Panc1 (cell line): ENCODE data around the gene PFN3. TPM values are rescaled to one million over a fixed set of nuclear protein-coding genes. Genes with fewer than 3 reads are reported as not detected.

Experiments
- ATAC-seq: fragments of 200-7000 bp; cut with Tn5 transposase; 2 replicates; pipeline ENCODE4 v1.9.1; 2020; ENCODE audit warnings: mild to moderate bottlenecking, moderate library complexity
- BruUV-seq: library from RNA; stranded (reverse); fragments of 400-500 nt; replicated peaks from 2 replicates; lab custom pipeline; 2021; lab: Mats Ljungman, UMichigan
- CTCF ChIA-PET: fragments of 300-600 bp; sonication (Branson Sonifier 250); formaldehyde crosslinking; loops from one replicate; lab custom pipeline; 2022; ENCODE audit warnings: antibody characterized with exemption; lab: Charles Lee
- POLR2A ChIA-PET: fragments of 300-600 bp; sonication (Branson Sonifier 250); formaldehyde crosslinking; loops from one replicate; lab custom pipeline; 2022; ENCODE audit warnings: antibody characterized with exemption; lab: Charles Lee
- DNase-seq: peaks from one replicate; pipeline ENCODE4 v3.0.0-alpha.2; 2010; ENCODE audit warnings: low read depth, low spot score
- H3K27ac ChIP-seq: 2 replicates; pipeline ENCODE4 v1.5.1; 2011; ENCODE audit warnings: mild to moderate bottlenecking, low read length, inconsistent platforms
- H3K27me3 ChIP-seq: fragments of 200-500 bp; sonication (Bioruptor generic); 2 replicates; pipeline ENCODE4 v1.6.0; 2014; ENCODE audit warnings: low read length, inconsistent platforms; ENCODE audit not compliant: control insufficient read depth, insufficient read depth
- H3K36me3 ChIP-seq: fragments of 200-500 bp; sonication (Bioruptor generic); 2 replicates; pipeline ENCODE4 v1.5.1; 2014; ENCODE audit warnings: inconsistent platforms, mild to moderate bottlenecking, low read length, moderate library complexity; ENCODE audit not compliant: control insufficient read depth, insufficient read depth
- H3K4me1 ChIP-seq: 2 replicates; pipeline ENCODE4 v1.5.1; 2011; ENCODE audit warnings: inconsistent platforms, mild to moderate bottlenecking, low read length, moderate library complexity; ENCODE audit not compliant: control insufficient read depth, insufficient read depth
- H3K4me3 ChIP-seq, 2 experiments: 2 replicates each; pipeline ENCODE4 v1.5.1; 2011 to 2012; ENCODE audit warnings: low read depth in 2 of 2, low read length in 2 of 2, mild to moderate bottlenecking in 2 of 2, inconsistent platforms in 1 of 2, moderate library complexity in 1 of 2
- H3K9me3 ChIP-seq: fragments of 200-500 bp; sonication (Bioruptor generic); 2 replicates; pipeline ENCODE4 v1.5.1; 2014; ENCODE audit warnings: low read depth, mild to moderate bottlenecking, inconsistent platforms, low read length, moderate library complexity; ENCODE audit not compliant: control insufficient read depth, insufficient read depth
- CTCF ChIP-seq: fragments of 450-650 bp; IDR thresholded peaks from 2 replicates; pipeline ENCODE4 v1.5.1; 2017; ENCODE audit warnings: mild to moderate bottlenecking
- POLR2AphosphoS5 ChIP-seq: IDR thresholded peaks from 2 replicates; pipeline ENCODE4 v1.6.1; 2012; ENCODE audit warnings: mild to moderate bottlenecking, low read depth, low read length, moderate library complexity
- REST ChIP-seq, 2 experiments: IDR thresholded peaks; 2 replicates each; pipeline ENCODE4 v1.6.1; 2011 to 2012; ENCODE audit warnings: low read depth in 2 of 2, control low read depth in 1 of 2, low read length in 1 of 2, mild to moderate bottlenecking in 1 of 2, moderate library complexity in 1 of 2; ENCODE audit not compliant: insufficient read depth in 1 of 2
- SIN3A ChIP-seq: IDR thresholded peaks from 2 replicates; pipeline ENCODE4 v1.6.1; 2012; ENCODE audit warnings: low read depth, mild to moderate bottlenecking, low read length, moderate library complexity, borderline replicate concordance; ENCODE audit not compliant: insufficient read depth
- TCF7L2 ChIP-seq: IDR thresholded peaks from 2 replicates; pipeline ENCODE4 v1.6.1; 2011; ENCODE audit warnings: mild to moderate bottlenecking, low read depth, low read length, inconsistent platforms
- in situ Hi-C: cut with HindIII; loops from 2 replicates; pipeline ENCODE4 v1.10.0; 2016; ENCODE audit warnings: low sequenced_read_pairs, low pct_unique_long_range_greater_than_20kb
- intact Hi-C: fragments of 100-400 bp; cut with micrococcal nuclease; formaldehyde crosslinking; loops from one replicate; pipeline ENCODE4 v1.10.0; 2022; ENCODE audit not compliant: unreplicated experiment
- total RNA-seq: library from RNA; stranded (reverse); gene quantifications from one replicate; pipeline ENCODE4 v1.2.1, GENCODE V29; 2021; ENCODE audit not compliant: unreplicated experiment

The PFN3 gene
- total RNA-seq, 1 experiment from 2014 or later: not detected

GRCh38 chr5:177356746-177357145 lies 43.7 kb downstream of the PFN3 start:
- intact Hi-C loops (no loop called here), in situ Hi-C loops (no loop called here)
- Histone ChIP-seq H3K4me3 (no peak overlapping the region), H3K27ac (no peak overlapping the region), H3K9me3 (no peaks in the 10 kb centered on the region), H3K27me3 (no peaks in the 10 kb centered on the region), H3K36me3 (no peaks in the 10 kb centered on the region), H3K4me1 (0 out of 2 replicates have a peak, but pooled peaks cover 2% of the 10 kb centered on the region)
- TF ChIP-seq TCF7L2: no peak
- TF ChIP-seq POLR2AphosphoS5: no peak
- TF ChIP-seq REST (IDR thresholded peaks at IDR 0.05; ENCODE audit: insufficient read depth in 1 of 2, low read depth in 2 of 2, low read length in 1 of 2): no peak
- TF ChIP-seq CTCF: no peak
- TF ChIP-seq SIN3A: no peak
- no TSS peak for BruUV-seq
- ATAC-seq (no peak), DNase-seq (no peak)
- ChIA-PET CTCF (interaction anchor here (0.7 to 1.0 kb wide), 2 partner anchors 16 to 47 kb away, joined by 5 to 8 read pairs; no protein-coding TSS in a partner anchor), POLR2A (no interaction called here)

- in situ Hi-C loops (no loop called here), intact Hi-C loops (no loop called here)
- ChIA-PET POLR2A (no interaction called here), CTCF (interaction anchor here (1.0 kb wide), 1 partner anchor 46 kb away, joined by 5 read pairs; no protein-coding TSS in a partner anchor)
- TF ChIP-seq TCF7L2 (no peak), REST (IDR thresholded peaks at IDR 0.05; ENCODE audit: insufficient read depth in 1 of 2, low read depth in 2 of 2, low read length in 1 of 2) (no peak), SIN3A (no peak), CTCF (no peak), POLR2AphosphoS5 (no peak)
- Histone ChIP-seq H3K27ac (no peak overlapping the region), H3K27me3 (no peaks in the 10 kb centered on the region), H3K9me3 (no peaks in the 10 kb centered on the region), H3K4me1 (0 out of 2 replicates have a peak, but pooled peaks cover 2% of the 10 kb centered on the region), H3K36me3 (no peaks in the 10 kb centered on the region), H3K4me3 (no peak overlapping the region)
- DNase-seq (no peak), ATAC-seq (no peak)
- BruUV-seq: no TSS peak
These were observed 44.6 kb downstream of the PFN3 start for GRCh38 chr5:177355868-177356168.
